IPS-18a (cell line): ENCODE results near the gene NDUFB2.

ENCODE experiments used
- H3K27ac ChIP-seq: one replicate; pipeline ENCODE4 v1.5.1; 2013; ENCODE audit warnings: low read length
- H3K27me3 ChIP-seq: one replicate; pipeline ENCODE4 v1.6.1; 2013; ENCODE audit warnings: mild to moderate bottlenecking, low read length; ENCODE audit not compliant: control insufficient read depth, insufficient read depth
- H3K36me3 ChIP-seq: one replicate; pipeline ENCODE4 v1.6.1; 2013; ENCODE audit warnings: low read depth, low read length; ENCODE audit not compliant: control insufficient read depth
- H3K4me1 ChIP-seq: one replicate; pipeline ENCODE4 v1.6.1; 2013; ENCODE audit warnings: low read depth, low read length; ENCODE audit not compliant: control insufficient read depth
- H3K4me3 ChIP-seq: one replicate; pipeline ENCODE4 v1.5.1; 2013; ENCODE audit warnings: low read length
- H3K9ac ChIP-seq: one replicate; pipeline ENCODE4 v1.6.1; 2013; ENCODE audit warnings: mild to moderate bottlenecking, low read length, moderate library complexity
- H3K9me3 ChIP-seq: one replicate; pipeline ENCODE4 v1.6.1; 2013; ENCODE audit warnings: low read depth, low read length; ENCODE audit not compliant: control insufficient read depth

Gene NDUFB2

GRCh38 chr7:140696680-140697446, at the start of gene NDUFB2:
TSS of gene NDUFB2 (plus strand) at chr7:140696708. CDS start at chr7:140696745, 37 bp downstream.
- no peak within 1 kb of the TSS for H3K27ac ChIP-seq
- no peaks in the 10 kb centered on the region for H3K9me3 ChIP-seq

GRCh38 chr7:140646931-140647647, 49.4 kb upstream of the NDUFB2 start:
- no peaks in the 10 kb centered on the region for H3K36me3 ChIP-seq
- no peak overlapping the region for H3K9ac ChIP-seq
- peaks cover 5% of the 10 kb centered on the region for H3K27me3 ChIP-seq
- no peak overlapping the region for H3K27ac ChIP-seq
- H3K4me1 ChIP-seq, result peaks cover 9% of the 10 kb centered on the region
- H3K4me3 ChIP-seq, result no peak overlapping the region
- H3K9me3 ChIP-seq, result no peaks in the 10 kb centered on the region

More at GRCh38 chr7:140696680-140697446, at the start of gene NDUFB2:
- H3K4me3 ChIP-seq, result peak within 1 kb of the TSS; percentile 68
- H3K27me3 ChIP-seq, result no peaks in the 10 kb centered on the region
- H3K36me3 ChIP-seq, result no peaks in the 10 kb centered on the region
- H3K4me1 ChIP-seq, result no peaks in the 10 kb centered on the region
- peak within 1 kb of the TSS; percentile 47 for H3K9ac ChIP-seq

DNA sequence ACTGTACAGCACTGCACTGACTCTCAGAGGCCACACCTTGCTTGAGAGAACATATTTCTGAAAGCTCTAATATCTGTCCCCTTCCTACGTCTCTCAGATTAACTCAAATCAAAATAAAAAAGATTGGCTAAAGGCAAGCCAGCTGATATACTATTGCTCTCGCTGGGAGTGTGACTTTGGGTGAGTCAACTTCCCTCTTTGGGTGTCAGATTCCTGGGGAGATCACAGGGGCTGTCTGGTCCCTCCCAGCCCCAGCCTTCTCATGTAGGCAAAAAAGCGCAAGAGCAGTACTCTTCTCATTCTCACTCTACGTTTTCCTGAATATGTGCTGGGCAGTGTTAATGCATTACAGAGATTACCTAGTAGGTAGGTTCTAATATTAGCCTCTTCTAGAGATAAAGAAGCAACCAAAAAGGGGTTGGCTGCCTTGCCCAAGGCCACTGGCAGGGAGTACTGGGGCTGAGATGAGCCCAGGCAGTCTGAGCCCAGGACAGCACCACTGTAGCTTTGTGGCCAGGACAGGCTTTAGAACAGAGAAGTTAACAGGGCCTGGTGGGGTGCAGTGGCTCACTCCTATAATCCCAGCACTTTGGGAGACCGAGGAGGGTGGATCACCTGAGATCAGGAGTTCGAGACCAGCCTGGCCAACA, 46.8 kb upstream of the NDUFB2 start:
- H3K4me3 ChIP-seq, result no peak overlapping the region
- peaks cover 9% of the 10 kb centered on the region for H3K4me1 ChIP-seq
- H3K36me3 ChIP-seq, result no peaks in the 10 kb centered on the region
- H3K27me3 ChIP-seq, result no peaks in the 10 kb centered on the region
- no peak overlapping the region for H3K9ac ChIP-seq
- H3K9me3 ChIP-seq, result no peaks in the 10 kb centered on the region
- no peak overlapping the region for H3K27ac ChIP-seq

- H3K27ac ChIP-seq, result no peak overlapping the region
- H3K4me1 ChIP-seq, result peaks cover 9% of the 10 kb centered on the region
- no peak overlapping the region for H3K4me3 ChIP-seq
- no peaks in the 10 kb centered on the region for H3K27me3 ChIP-seq
- no peaks in the 10 kb centered on the region for H3K9me3 ChIP-seq
- H3K9ac ChIP-seq, result no peak overlapping the region
- no peaks in the 10 kb centered on the region for H3K36me3 ChIP-seq
Observed at GRCh38 chr7:140650367-140650766, 46.1 kb upstream of the NDUFB2 start.

DNA sequence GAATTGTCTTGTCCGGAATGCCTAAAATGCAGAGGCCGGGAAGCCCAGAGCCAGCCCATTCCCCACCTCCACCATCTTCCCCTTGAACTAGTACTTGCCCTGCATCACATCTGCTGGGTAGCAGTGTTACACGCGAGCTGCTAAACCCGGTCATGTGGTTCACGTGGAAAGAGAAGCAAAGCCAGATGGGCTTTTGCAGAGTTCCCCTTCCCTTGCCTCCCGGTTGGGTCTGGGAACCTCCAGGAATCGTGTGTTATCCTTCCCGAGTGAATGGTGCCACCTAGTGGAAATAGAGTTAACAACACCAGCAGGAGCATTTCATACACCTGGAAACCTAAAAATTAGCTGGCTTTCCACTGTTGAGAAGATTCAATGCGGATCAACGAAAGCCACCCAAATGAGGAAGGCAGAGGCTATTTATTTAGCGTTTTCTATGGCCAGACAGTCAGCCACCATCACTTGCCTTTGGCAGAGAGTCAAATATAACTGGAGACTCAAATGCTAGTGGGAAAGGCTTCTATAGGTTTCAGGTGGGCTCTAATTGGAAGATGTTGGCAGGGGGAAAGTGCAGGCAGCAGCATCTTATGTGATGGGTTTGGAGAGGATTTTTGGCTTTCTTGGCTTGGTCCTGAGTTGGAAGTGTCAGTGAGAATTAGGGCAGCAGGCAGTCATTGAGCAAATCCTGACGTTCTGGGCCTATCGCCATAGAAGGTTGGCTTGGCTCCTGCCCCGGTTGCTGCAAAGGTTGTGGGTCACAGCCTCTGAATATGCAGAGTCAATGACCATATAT, 43.0 kb upstream of the NDUFB2 start:
- no peak overlapping the region for H3K9ac ChIP-seq
- no peaks in the 10 kb centered on the region for H3K27me3 ChIP-seq
- no peak overlapping the region for H3K27ac ChIP-seq
- H3K9me3 ChIP-seq, result no peaks in the 10 kb centered on the region
- no peak overlapping the region for H3K4me3 ChIP-seq
- H3K4me1 ChIP-seq, result no peaks in the 10 kb centered on the region
- H3K36me3 ChIP-seq, result no peaks in the 10 kb centered on the region

- no peaks in the 10 kb centered on the region for H3K27me3 ChIP-seq
- no peaks in the 10 kb centered on the region for H3K4me1 ChIP-seq
- no peak overlapping the region for H3K4me3 ChIP-seq
- no peaks in the 10 kb centered on the region for H3K36me3 ChIP-seq
- no peak overlapping the region for H3K27ac ChIP-seq
- H3K9ac ChIP-seq, result no peak overlapping the region
- H3K9me3 ChIP-seq, result no peaks in the 10 kb centered on the region
Observed at GRCh38 chr7:140654109-140654387, 42.5 kb upstream of the NDUFB2 start.

DNA sequence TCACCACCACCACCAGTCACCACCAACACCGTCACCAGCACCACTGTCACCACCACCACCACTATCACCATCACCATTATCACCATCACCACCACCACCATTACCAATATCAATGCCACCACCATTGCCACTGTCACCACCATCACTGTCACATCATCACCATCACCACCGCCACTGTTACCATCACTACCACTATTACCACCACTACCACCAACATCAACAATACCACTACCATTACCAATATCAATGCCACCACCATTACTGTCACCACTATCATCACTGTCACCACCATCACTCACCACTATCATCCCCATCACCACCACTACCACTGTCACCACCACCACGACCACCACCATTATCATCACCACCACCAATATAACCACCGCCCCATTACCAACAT, 41.8 kb upstream of the NDUFB2 start:
- H3K4me3 ChIP-seq, result no peak overlapping the region
- no peaks in the 10 kb centered on the region for H3K4me1 ChIP-seq
- no peaks in the 10 kb centered on the region for H3K27me3 ChIP-seq
- no peak overlapping the region for H3K9ac ChIP-seq
- no peak overlapping the region for H3K27ac ChIP-seq
- no peaks in the 10 kb centered on the region for H3K36me3 ChIP-seq
- no peaks in the 10 kb centered on the region for H3K9me3 ChIP-seq

- H3K9ac ChIP-seq, result no peak overlapping the region
- no peak overlapping the region for H3K27ac ChIP-seq
- H3K27me3 ChIP-seq, result no peaks in the 10 kb centered on the region
- H3K36me3 ChIP-seq, result no peaks in the 10 kb centered on the region
- no peaks in the 10 kb centered on the region for H3K4me1 ChIP-seq
- no peak overlapping the region for H3K4me3 ChIP-seq
- no peaks in the 10 kb centered on the region for H3K9me3 ChIP-seq
Observed at GRCh38 chr7:140655511-140656408, 40.7 kb upstream of the NDUFB2 start.

- no peaks in the 10 kb centered on the region for H3K9me3 ChIP-seq
- no peaks in the 10 kb centered on the region for H3K36me3 ChIP-seq
- no peak overlapping the region for H3K9ac ChIP-seq
- no peak overlapping the region for H3K27ac ChIP-seq
- no peak overlapping the region for H3K4me3 ChIP-seq
- no peaks in the 10 kb centered on the region for H3K4me1 ChIP-seq
- H3K27me3 ChIP-seq, result no peaks in the 10 kb centered on the region
Observed at GRCh38 chr7:140656548-140657515, 39.7 kb upstream of the NDUFB2 start.

GRCh38 chr7:140657891-140658290, 38.6 kb upstream of the NDUFB2 start:
- no peaks in the 10 kb centered on the region for H3K9me3 ChIP-seq
- no peak overlapping the region for H3K27ac ChIP-seq
- no peaks in the 10 kb centered on the region for H3K36me3 ChIP-seq
- no peaks in the 10 kb centered on the region for H3K27me3 ChIP-seq
- no peaks in the 10 kb centered on the region for H3K4me1 ChIP-seq
- no peak overlapping the region for H3K9ac ChIP-seq
- no peak overlapping the region for H3K4me3 ChIP-seq
